AG09309 (cell line): ENCODE data around the gene FASN.

Experiments used
- DNase-seq: peaks from one replicate; pipeline ENCODE4 v3.0.0-alpha.2; 2010; ENCODE audit warnings: low read depth
- H3K4me3 ChIP-seq: 2 replicates; pipeline ENCODE4 v1.5.1; 2011; ENCODE audit warnings: mild to moderate bottlenecking, low read depth, low read length, moderate library complexity; ENCODE audit not compliant: control insufficient read depth
- TF ChIP-seq, protein P1 (sequence below): IDR thresholded peaks from 2 replicates; pipeline ENCODE4 v1.5.1; 2011; ENCODE audit warnings: mild to moderate bottlenecking, low read depth, low read length, inconsistent platforms; ENCODE audit not compliant: insufficient read depth, control insufficient read depth; ENCODE audit errors: missing control alignments

The FASN gene

DNA sequence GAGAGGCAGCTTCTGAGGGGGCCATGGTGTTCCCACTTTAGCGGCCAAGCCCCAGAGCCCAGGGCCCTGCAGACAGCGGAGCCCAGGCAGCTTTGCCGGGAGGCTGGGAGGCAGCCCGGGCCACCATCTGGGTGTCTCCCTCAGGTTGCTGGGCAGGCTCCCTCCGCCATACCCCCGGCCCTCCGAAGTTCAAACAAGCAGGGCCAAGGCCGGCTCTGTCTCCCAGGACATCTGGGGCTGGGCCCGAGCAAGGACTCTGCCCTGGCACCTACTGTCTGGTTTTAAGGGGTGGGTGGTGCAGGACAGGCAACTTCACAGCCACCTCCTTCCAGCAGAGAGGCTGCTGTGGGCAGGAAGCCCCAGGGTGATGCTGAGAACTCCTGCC, 35.1 kb downstream of the FASN start:
- DNase-seq = no peak
- H3K4me3 ChIP-seq = no peak overlapping the region
- TF ChIP-seq, protein P1, sequence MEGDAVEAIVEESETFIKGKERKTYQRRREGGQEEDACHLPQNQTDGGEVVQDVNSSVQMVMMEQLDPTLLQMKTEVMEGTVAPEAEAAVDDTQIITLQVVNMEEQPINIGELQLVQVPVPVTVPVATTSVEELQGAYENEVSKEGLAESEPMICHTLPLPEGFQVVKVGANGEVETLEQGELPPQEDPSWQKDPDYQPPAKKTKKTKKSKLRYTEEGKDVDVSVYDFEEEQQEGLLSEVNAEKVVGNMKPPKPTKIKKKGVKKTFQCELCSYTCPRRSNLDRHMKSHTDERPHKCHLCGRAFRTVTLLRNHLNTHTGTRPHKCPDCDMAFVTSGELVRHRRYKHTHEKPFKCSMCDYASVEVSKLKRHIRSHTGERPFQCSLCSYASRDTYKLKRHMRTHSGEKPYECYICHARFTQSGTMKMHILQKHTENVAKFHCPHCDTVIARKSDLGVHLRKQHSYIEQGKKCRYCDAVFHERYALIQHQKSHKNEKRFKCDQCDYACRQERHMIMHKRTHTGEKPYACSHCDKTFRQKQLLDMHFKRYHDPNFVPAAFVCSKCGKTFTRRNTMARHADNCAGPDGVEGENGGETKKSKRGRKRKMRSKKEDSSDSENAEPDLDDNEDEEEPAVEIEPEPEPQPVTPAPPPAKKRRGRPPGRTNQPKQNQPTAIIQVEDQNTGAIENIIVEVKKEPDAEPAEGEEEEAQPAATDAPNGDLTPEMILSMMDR = no peak

DNA sequence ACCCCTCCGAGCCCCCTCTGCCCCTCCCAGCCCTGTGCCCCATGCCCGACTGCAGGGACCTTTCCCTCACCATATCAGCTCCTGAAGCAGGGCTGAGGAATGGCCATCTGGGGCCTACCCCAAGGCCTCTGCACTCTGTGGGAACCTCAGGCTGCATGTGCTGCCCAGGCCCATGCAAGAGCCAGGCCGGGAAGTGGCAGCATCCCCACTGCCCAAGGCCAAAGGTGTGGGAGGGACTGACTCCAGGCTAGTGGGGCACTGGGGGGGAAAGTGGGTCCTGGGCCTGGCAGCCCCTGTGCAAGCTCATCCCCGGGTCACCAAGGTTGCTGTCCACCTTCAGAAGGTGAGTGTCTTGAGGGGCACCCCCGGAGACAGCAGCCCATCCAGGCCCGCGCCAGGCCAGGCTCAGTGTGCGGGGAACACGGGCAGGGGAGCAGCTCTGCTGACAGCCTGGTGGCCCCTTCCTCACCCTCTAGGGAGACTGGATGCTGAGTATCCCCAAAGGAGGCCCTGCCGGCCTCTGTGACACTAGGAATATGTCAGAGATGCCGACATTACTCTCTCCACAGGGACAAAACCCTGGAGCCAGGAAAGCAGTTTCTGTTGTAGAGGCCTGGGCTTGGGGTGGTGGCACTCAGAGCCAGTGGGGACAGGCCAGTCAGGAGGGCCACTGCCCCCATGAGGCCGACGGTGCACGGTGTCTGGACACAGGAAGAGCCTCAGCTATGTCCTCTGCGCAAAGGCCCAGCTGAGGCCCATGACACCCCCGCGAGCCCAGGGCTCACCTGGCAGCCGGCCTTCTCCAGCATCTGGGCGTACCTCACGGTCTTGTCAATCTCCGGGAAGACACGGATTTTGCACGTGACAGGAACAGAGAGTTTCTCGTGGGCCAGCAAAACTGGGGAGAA, 35.7 kb downstream of the FASN start:
- DNase-seq = no peak
- TF ChIP-seq, protein P1 = no peak
- H3K4me3 ChIP-seq = no peak overlapping the region

DNA sequence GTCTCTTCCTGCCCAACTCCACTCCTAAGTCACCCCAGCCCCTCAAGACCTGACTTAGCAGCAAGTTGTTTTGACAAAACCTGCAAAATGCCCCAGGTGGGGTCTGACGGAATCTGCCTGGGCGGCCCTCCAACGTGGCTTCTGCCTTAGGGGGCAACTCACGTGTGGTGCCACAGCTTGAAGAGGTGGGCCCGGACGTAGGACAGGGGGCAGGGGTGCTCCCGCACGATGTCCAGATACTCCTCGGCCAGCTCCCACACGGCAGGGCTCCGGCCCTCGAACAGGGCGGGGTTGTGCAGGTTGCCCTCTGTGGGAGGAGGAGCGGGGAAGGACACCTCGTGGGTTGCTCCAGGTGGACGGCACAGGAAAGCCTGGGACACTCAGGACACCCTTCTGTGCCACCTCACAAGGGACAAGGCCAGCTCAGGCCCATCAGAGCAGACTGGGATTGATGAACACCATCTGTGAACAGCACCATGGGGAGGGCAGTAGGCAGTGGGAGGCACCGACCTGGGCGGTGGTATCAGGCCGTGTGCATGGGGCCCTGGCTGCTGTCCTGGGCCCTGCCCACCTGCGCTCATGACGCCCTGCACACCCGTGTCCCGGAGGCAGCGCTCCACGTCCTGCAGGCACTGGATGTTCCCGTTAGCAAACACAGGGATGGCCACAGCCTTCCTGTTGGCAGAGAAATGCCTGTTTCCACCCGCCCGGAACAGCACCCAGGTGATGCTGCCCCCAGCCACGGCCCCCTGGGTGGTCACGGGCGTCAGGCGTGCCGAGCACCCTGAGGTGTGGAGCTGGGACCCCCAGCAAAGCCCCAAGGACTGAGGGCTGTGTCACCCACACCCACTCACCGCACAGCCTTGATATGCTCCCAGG, 36.8 kb downstream of the FASN start:
- H3K4me3 ChIP-seq = no peak overlapping the region
- TF ChIP-seq, protein P1 = no peak
- no peak for DNase-seq

DNA sequence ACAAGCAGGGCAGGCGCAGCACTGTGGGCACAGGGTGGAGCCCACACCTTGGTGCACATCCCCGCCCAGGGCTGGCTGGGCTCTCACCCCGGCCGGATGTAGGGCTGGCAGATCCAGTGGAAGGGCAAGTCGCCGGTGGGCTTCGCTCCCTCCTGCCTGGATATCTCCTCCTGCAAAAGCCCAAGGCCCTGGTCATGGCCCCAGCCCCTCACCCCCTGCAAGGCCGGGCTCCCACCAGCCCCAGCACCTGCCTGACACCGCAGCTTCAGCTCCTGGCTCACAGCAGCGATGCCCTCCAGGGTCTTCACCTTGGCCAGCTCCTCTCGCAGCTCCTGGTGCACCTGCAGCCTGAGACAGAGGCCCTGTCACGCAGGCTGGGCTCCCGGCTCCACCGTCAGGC, 37.4 kb downstream of the FASN start:
- no peak overlapping the region for H3K4me3 ChIP-seq
- DNase-seq = no peak

DNA sequence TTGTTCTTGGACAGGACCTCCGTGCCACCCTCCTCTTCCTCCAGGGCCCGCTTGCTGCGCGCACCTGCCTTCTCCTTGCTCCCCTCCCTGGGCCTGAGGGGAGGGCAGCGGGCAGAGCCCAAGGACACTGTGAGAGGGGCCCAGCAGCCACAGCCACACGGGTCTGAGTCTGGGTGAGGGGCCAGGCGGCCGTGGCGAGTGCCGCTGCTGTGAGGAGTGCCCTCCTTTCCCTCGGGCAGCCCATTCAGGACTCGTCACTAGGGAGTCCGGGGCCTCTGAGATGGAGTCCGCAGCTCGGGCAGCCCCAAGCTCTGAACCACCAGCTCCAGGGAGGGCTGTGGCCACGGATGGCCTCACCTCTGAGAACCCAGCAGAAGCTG, 38.0 kb downstream of the FASN start:
- no peak for DNase-seq
- no peak overlapping the region for H3K4me3 ChIP-seq

More for the DNA sequence above, 37.4 kb downstream of the FASN start:
- TF ChIP-seq, protein P1 = no peak

More for the DNA sequence above, 38.0 kb downstream of the FASN start:
- TF ChIP-seq, protein P1 = no peak
